Measurements from ENCODE around the gene NMT2. TPM values are rescaled to one million over a fixed set of nuclear protein-coding genes. Genes with fewer than 3 reads are reported as not detected.

Gene NMT2
- total and polyA plus RNA-seq, 10 of the 15 experiments (the other 5 are each of a cell fraction or from before 2014, with no cell fraction given) = 4.9 to 12.0 (median 9.2) TPM

DNA sequence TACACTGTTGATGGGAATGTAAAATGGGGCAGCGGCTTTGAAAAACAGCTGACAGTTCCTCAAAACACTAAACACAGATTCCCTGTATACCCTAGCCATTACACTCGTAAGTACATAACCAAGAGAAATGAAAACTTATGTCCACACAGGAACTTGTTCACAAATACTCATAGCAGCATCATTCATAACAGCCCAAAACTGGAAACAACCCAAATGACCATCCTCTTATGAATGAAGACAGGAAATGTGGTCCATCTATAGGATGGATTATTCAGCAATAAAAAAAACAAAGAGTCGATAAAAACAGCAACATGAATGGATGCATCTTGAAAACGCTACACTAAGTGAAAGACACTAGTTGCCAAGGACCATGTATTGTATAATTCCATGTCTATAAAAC lies 23.7 kb downstream of the NMT2 start (continued):
- TF ChIP-seq, protein P1, sequence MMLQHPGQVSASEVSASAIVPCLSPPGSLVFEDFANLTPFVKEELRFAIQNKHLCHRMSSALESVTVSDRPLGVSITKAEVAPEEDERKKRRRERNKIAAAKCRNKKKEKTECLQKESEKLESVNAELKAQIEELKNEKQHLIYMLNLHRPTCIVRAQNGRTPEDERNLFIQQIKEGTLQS (IDR thresholded peaks at IDR 0.05; ENCODE audit: borderline replicate concordance, extremely low read depth, low read depth, low read length) = no peak
- TF ChIP-seq RCOR1 (conservative IDR thresholded peaks at IDR 0.05; ENCODE audit: low read depth, low read length) = no peak
- no peak for TF ChIP-seq TCF7 (IDR thresholded peaks at IDR 0.05; ENCODE audit: borderline replicate concordance)
- no peak for TF ChIP-seq ESRRA (IDR thresholded peaks at IDR 0.05; ENCODE audit: low read length)
- TF ChIP-seq MYB (IDR thresholded peaks at IDR 0.05; ENCODE audit: borderline replicate concordance, low read depth, low read length) = no peak
- TF ChIP-seq, protein P2, sequence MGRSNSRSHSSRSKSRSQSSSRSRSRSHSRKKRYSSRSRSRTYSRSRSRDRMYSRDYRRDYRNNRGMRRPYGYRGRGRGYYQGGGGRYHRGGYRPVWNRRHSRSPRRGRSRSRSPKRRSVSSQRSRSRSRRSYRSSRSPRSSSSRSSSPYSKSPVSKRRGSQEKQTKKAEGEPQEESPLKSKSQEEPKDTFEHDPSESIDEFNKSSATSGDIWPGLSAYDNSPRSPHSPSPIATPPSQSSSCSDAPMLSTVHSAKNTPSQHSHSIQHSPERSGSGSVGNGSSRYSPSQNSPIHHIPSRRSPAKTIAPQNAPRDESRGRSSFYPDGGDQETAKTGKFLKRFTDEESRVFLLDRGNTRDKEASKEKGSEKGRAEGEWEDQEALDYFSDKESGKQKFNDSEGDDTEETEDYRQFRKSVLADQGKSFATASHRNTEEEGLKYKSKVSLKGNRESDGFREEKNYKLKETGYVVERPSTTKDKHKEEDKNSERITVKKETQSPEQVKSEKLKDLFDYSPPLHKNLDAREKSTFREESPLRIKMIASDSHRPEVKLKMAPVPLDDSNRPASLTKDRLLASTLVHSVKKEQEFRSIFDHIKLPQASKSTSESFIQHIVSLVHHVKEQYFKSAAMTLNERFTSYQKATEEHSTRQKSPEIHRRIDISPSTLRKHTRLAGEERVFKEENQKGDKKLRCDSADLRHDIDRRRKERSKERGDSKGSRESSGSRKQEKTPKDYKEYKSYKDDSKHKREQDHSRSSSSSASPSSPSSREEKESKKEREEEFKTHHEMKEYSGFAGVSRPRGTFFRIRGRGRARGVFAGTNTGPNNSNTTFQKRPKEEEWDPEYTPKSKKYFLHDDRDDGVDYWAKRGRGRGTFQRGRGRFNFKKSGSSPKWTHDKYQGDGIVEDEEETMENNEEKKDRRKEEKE (IDR thresholded peaks at IDR 0.05) = no peak
- TF ChIP-seq RBBP5 (conservative IDR thresholded peaks at IDR 0.05) = no peak
- no peak for TF ChIP-seq HDGF (IDR thresholded peaks at IDR 0.05)
- TF ChIP-seq HDAC2 (IDR thresholded peaks at IDR 0.05) = no peak
- TF ChIP-seq, protein P3, sequence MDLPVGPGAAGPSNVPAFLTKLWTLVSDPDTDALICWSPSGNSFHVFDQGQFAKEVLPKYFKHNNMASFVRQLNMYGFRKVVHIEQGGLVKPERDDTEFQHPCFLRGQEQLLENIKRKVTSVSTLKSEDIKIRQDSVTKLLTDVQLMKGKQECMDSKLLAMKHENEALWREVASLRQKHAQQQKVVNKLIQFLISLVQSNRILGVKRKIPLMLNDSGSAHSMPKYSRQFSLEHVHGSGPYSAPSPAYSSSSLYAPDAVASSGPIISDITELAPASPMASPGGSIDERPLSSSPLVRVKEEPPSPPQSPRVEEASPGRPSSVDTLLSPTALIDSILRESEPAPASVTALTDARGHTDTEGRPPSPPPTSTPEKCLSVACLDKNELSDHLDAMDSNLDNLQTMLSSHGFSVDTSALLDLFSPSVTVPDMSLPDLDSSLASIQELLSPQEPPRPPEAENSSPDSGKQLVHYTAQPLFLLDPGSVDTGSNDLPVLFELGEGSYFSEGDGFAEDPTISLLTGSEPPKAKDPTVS (IDR thresholded peaks at IDR 0.05; ENCODE audit: low read depth, low read length) = no peak
- TF ChIP-seq BHLHE40 (IDR thresholded peaks at IDR 0.05; ENCODE audit: borderline replicate concordance in 1 of 2, low read depth in 2 of 2, low read length in 1 of 2) = no peak
- no peak for TF ChIP-seq RUNX3 (IDR thresholded peaks at IDR 0.05; ENCODE audit: low read length)
- TF ChIP-seq FOXM1 (IDR thresholded peaks at IDR 0.05; ENCODE audit: low read depth, low read length) = no peak

Data from GM12878 (cell line).